ENCODE data around the gene NUDT16L1.

The NUDT16L1 gene

GRCh38 chr16:4664538-4665418 lies 28.6 kb upstream of the NUDT16L1 start:
- no peak for DNase-seq (ENCODE audit: low read depth)

DNA sequence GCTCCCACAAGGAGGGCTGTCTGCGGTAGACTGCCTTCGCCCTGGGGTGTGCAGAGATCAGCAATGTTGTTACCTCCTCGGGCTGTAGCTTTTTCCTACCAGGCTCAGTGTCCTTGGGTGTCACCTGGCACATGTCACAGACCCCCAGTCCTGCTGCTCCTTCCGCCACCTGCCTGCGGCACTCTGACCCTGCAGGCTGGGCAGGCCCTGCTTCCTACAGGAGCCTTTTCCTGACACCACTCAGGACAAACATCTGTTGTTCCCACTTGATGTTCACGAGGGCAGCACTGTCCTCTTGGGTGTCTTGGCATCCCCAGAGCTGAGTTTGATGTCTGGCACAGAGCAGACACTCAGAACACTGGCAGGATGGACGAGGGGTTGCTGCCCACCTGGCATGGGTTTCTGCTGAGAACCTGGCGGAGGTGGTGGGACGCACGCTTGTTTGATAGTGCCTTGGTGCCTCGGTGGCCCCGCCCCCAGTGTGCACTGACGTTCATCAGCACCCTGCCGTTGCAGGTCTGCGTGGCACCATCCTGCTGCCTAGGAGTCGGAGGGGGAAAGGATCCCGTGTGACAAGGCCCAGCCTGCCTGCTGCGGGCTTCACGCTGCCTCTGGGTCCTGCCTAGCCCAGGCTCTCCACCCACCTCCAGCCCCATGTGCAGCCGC lies 26.7 kb upstream of the NUDT16L1 start:
- no peak for DNase-seq (ENCODE audit: low read depth)

GRCh38 chr16:4667203-4667963 lies 26.0 kb upstream of the NUDT16L1 start:
- DNase-seq (ENCODE audit: low read depth), result no peak

GRCh38 chr16:4668313-4668960 lies 24.9 kb upstream of the NUDT16L1 start:
- DNase-seq (ENCODE audit: low read depth), result no peak

DNA sequence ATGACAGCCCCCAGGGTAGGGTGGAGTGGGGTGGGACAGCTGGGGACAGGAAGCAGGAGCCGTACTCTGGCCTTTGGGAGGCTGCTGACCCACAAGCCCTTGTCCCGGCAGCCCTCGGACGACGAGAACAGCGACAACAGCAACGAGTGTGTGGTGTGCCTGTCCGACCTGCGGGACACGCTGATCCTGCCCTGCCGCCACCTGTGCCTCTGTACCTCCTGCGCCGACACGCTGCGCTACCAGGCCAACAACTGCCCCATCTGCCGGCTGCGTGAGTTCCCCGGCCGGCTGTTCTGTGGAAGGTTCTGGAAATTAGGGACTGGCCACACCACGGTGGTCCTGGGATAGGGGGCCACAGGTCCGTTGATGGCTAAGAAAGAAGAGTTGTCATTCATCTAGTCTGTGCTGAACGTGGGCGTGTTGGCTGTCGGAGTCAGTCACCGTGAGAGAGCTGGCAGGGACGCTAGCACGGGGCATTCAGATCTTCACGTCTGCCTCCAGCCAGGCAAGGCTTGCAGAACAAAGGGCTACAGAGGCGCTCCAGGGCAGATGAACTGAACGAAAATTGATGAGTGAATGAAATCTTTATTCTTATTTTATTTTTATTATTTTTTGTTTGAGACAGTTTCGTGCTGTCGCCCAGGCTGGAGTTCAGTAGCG lies 19.8 kb upstream of the NUDT16L1 start:
- no peak for DNase-seq (ENCODE audit: low read depth)

GRCh38 chr16:4674926-4675530 lies 18.3 kb upstream of the NUDT16L1 start:
- DNase-seq (ENCODE audit: low read depth), result no peak

GRCh38 chr16:4675864-4676786 lies 17.2 kb upstream of the NUDT16L1 start:
- no peak for DNase-seq (ENCODE audit: low read depth)

GRCh38 chr16:4676831-4677230 lies 16.5 kb upstream of the NUDT16L1 start:
- DNase-seq (ENCODE audit: low read depth), result no peak

DNA sequence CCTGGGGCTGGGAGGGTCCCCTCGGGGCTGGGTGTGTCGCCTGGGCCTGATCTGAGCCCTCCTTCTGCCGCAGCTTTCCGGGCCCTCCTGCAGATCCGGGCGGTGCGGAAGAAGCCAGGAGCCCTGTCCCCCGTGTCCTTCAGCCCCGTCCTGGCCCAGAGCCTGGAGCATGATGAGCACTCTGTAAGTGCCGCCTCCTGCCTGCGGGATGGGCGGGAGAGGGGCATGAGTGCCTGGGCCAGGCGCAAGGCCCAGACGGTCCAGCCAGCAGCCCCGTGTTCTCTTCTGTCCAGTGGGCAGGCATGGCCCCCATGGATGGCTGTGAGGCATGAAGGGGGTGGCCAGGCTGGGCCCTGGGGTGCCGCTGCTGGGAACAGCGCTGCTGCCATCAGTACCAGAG lies 16.0 kb upstream of the NUDT16L1 start:
- DNase-seq (ENCODE audit: low read depth), result no peak

- DNase-seq (ENCODE audit: low read depth), result no peak
These were observed 15.4 kb upstream of the NUDT16L1 start for GRCh38 chr16:4677994-4678393.

DNA sequence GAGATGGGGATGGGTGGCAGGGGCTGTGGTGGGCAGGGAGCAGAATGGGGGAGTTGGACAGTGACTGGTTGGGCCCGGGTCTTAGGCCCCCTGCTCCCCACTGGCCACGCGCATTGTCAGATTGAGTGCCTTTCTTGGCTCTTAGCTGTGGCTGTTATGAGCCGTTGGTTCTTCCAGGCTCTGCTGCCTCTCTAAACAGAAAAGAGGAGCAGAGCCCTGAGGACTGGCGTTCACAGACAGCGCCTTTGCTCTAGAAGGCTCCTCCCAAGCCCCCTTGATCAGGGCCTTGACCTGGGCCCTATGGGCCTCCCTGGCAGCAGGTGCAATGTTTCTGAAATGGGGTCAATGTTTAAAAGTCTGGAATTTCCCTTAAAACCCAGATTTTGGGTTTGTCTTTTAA lies 14.8 kb upstream of the NUDT16L1 start:
- no peak for DNase-seq (ENCODE audit: low read depth)

DNA sequence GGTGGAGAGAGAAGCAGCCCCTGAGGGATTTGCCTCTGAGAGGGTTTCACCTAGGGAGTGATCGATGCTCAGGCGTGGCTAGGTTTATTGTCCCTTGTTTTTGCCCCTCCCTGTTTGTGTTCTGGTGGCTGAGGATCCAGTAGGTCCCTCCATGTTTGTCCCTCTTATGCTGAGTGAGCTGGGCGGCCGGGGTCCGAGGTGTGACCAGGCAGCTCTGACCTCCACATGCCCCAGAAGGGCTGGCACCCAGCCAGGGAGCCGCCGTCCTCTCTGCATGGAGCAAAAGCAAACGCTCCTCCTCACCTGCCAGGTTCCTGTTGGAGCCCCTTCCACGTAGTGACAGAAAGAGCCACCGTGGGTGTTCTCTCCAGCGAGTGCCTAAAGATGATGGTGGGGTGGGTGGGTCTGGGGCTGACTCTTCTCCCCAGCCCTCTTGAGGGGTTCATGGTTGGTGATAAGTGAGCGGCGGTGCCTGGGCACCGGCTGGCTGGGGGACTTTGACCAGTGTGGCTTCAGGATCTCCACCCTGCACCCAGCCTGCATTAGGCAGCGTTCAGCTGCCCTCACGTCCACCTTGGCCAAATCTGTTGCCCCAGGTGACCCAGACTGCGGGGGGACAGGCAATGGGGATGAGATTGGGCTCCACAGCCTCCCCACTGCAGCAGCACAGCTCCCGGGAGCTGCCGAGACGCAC lies 14.1 kb upstream of the NUDT16L1 start:
- no peak for DNase-seq (ENCODE audit: low read depth)

- DNase-seq (ENCODE audit: low read depth), result no peak
These were observed 13.3 kb upstream of the NUDT16L1 start for GRCh38 chr16:4679850-4680636.

DNA sequence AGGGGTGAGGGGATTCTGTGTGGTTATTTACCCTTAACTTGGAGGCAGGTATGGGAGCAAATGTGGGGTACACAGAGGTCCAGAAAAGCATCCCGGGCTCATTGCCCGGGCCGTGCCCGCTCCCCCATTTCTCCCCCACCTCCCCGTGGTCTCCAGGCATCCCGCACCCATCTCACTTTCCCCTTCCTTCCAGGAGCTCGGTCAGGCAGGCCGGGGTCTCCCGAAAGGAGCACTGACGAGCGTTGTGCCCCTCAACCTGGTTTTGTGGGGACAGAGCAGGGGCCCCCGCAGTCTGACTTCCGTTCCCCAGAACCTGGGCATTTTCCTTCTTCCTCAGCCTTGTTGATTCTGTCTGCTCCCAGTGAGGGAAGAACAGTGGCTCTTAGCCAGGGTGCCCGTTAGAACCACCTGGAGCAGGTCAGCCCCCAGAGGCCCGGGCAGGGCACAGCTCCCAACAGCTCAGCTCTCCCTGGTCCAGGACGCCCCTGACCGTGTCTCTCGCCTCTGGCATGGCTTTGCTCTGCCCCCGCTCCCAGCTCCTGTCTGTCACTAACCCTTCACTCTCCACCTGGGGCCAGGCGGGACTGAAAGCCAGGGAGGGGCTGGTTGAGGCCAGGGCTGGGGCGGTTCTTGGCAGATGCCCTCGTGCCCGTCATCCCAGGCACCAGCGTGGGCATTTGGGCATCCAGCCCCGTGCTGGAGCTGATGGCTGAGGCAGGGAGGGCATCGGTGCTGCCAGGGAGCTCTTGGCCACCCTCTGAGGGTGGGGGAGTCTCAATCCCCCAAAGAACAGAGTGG lies 12.5 kb upstream of the NUDT16L1 start:
- no peak for DNase-seq (ENCODE audit: low read depth)

- DNase-seq (ENCODE audit: low read depth), result no peak
These were observed 11.8 kb upstream of the NUDT16L1 start for GRCh38 chr16:4681471-4682083.

DNA sequence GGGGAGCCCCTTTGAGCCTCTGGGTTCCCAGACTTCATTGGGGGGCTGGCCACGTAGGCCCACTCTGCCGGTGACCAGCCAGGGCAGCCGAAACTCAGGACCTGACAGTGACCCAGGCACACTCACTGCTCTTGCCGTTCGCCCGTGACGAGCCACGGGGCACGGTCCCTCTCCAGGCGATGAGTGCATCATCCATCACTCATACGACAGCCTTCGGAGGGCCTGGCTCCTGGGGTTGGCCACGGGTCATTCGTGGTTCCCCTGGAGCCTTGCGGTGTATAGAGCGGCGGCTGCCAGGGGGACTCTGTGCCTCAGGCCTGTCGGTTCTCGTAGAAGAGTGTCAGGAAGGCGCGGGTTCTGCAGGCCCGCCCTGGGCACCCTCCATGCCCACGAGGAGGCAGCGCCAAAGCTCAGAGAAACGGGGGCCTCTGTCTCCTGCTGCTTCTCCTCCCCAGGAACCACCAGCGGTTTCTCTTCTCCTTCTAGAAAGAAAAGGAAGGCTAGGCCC lies 11.2 kb upstream of the NUDT16L1 start:
- no peak for DNase-seq (ENCODE audit: low read depth)

- peak; percentile 20 for DNase-seq (ENCODE audit: low read depth)
These were observed 10.6 kb upstream of the NUDT16L1 start for GRCh38 chr16:4682616-4683254.

Measured in EH (cell line).